T-helper 17 cell (primary cell): ENCODE measurements around the gene PHC3. TPM values are rescaled to one million over a fixed set of nuclear protein-coding genes. Genes with fewer than 3 reads are reported as not detected.
A peak's percentile ranks its signal among the peaks of the same experiment; 100 is the strongest.

ENCODE experiments used
- ATAC-seq: fragments of 150-1000 bp; cut with Tn5 transposase; 2 replicates; pipeline ENCODE4 v1.10.0; 2021; ENCODE audit warnings: mild to moderate bottlenecking, moderate library complexity
- DNase-seq, 3 donors: peaks; one replicate each; pipeline versions ENCODE4 v3.0.0 to v3.0.0-alpha.2; 2020 to 2021
- H3K9me3 ChIP-seq: one replicate; pipeline ENCODE4 v1.7.0; 2013; ENCODE audit warnings: low read length, mild to moderate bottlenecking; ENCODE audit not compliant: control insufficient read depth, poor library complexity, severe bottlenecking
- H3K27ac Mint-ChIP-seq: one replicate; pipeline ENCODE4 v1.8.0; 2022; ENCODE audit warnings: mild to moderate bottlenecking, moderate library complexity, mixed read lengths
- H3K27me3 Mint-ChIP-seq: one replicate; pipeline ENCODE4 v1.8.0; 2022; ENCODE audit warnings: mixed read lengths
- H3K36me3 Mint-ChIP-seq: one replicate; pipeline ENCODE4 v1.8.0; 2022; ENCODE audit warnings: low read depth, mixed read lengths
- H3K4me1 Mint-ChIP-seq: one replicate; pipeline ENCODE4 v1.8.0; 2022; ENCODE audit warnings: mild to moderate bottlenecking, mixed read lengths
- H3K4me3 Mint-ChIP-seq: one replicate; pipeline ENCODE4 v1.8.0; 2022; ENCODE audit warnings: mild to moderate bottlenecking, moderate library complexity, mixed read lengths
- total RNA-seq, 4 donors: library from RNA in 2 of 4; stranded (reverse) in 2 of 4; gene quantifications; one replicate each; pipeline ENCODE4 v1.2.3 and lab custom pipeline; 2022 to 2026

Gene PHC3
- total RNA-seq, 2 donors from 2014 or later = 124 to 134 TPM

- Mint-ChIP-seq H3K4me3 (no peak overlapping the region), H3K27me3 (no peaks in the 10 kb centered on the region), H3K36me3 (no peaks in the 10 kb centered on the region), H3K4me1 (no peaks in the 10 kb centered on the region), H3K27ac (no peak overlapping the region)
- DNase-seq (no peak), ATAC-seq (no peak)
- no peaks in the 10 kb centered on the region for H3K9me3 ChIP-seq
These were observed 104.2 kb downstream of the PHC3 start for GRCh38 chr3:170077361-170077760.

- Mint-ChIP-seq H3K27me3 (no peaks in the 10 kb centered on the region), H3K4me3 (no peak overlapping the region), H3K4me1 (no peaks in the 10 kb centered on the region), H3K36me3 (no peaks in the 10 kb centered on the region), H3K27ac (no peak overlapping the region)
- H3K9me3 ChIP-seq = no peaks in the 10 kb centered on the region
- no peak for ATAC-seq
- DNase-seq = no peak
These were observed 104.8 kb downstream of the PHC3 start for GRCh38 chr3:170076715-170077238.

- ATAC-seq (no peak), DNase-seq (no peak)
- Mint-ChIP-seq H3K36me3 (no peaks in the 10 kb centered on the region), H3K27ac (no peak overlapping the region), H3K4me3 (no peak overlapping the region), H3K27me3 (no peaks in the 10 kb centered on the region), H3K4me1 (no peaks in the 10 kb centered on the region)
- H3K9me3 ChIP-seq = no peaks in the 10 kb centered on the region
These were observed 106.0 kb downstream of the PHC3 start for GRCh38 chr3:170075441-170076091.

GRCh38 chr3:170064108-170064507 is 117.4 kb downstream of the PHC3 start:
- DNase-seq (no peak), ATAC-seq (no peak)
- H3K36me3 Mint-ChIP-seq = no peaks in the 10 kb centered on the region
- H3K27me3 Mint-ChIP-seq = no peaks in the 10 kb centered on the region
- H3K27ac Mint-ChIP-seq = no peak overlapping the region
- no peaks in the 10 kb centered on the region for H3K9me3 ChIP-seq
- H3K4me3 Mint-ChIP-seq = no peak overlapping the region
- peaks cover 5% of the 10 kb centered on the region for H3K4me1 Mint-ChIP-seq

- Mint-ChIP-seq H3K36me3 (no peaks in the 10 kb centered on the region), H3K4me1 (peaks cover 5% of the 10 kb centered on the region), H3K4me3 (peak overlapping the region; percentile 28), H3K27ac (no peak overlapping the region), H3K27me3 (no peaks in the 10 kb centered on the region)
- DNase-seq (no peak), ATAC-seq (no peak)
- H3K9me3 ChIP-seq = no peaks in the 10 kb centered on the region
These were observed 117.8 kb downstream of the PHC3 start for GRCh38 chr3:170063691-170064090.

GRCh38 chr3:170062769-170063168 is 118.8 kb downstream of the PHC3 start:
- ATAC-seq = no peak
- no peak overlapping the region for H3K4me3 Mint-ChIP-seq
- H3K27me3 Mint-ChIP-seq = no peaks in the 10 kb centered on the region
- peaks cover 12% of the 10 kb centered on the region for H3K4me1 Mint-ChIP-seq
- no peaks in the 10 kb centered on the region for H3K36me3 Mint-ChIP-seq
- no peaks in the 10 kb centered on the region for H3K9me3 ChIP-seq
- no peak overlapping the region for H3K27ac Mint-ChIP-seq
- DNase-seq = no peak

GRCh38 chr3:170062068-170062467 is 119.5 kb downstream of the PHC3 start:
- H3K4me1 Mint-ChIP-seq = peaks cover 19% of the 10 kb centered on the region
- ATAC-seq (no peak), DNase-seq (no peak)
- no peak overlapping the region for H3K4me3 Mint-ChIP-seq
- no peaks in the 10 kb centered on the region for H3K36me3 Mint-ChIP-seq
- H3K27me3 Mint-ChIP-seq = no peaks in the 10 kb centered on the region
- H3K27ac Mint-ChIP-seq = no peak overlapping the region
- H3K9me3 ChIP-seq = no peaks in the 10 kb centered on the region

- no peak for ATAC-seq
- H3K4me3 Mint-ChIP-seq = no peak overlapping the region
- no peak for DNase-seq
- H3K36me3 Mint-ChIP-seq = no peaks in the 10 kb centered on the region
- H3K9me3 ChIP-seq = no peaks in the 10 kb centered on the region
- peaks cover 22% of the 10 kb centered on the region for H3K4me1 Mint-ChIP-seq
- H3K27me3 Mint-ChIP-seq = no peaks in the 10 kb centered on the region
- H3K27ac Mint-ChIP-seq = no peak overlapping the region
These were observed 122.1 kb downstream of the PHC3 start for GRCh38 chr3:170059447-170059846.

GRCh38 chr3:170058127-170058526 is 123.4 kb downstream of the PHC3 start:
- Mint-ChIP-seq H3K27ac (no peak overlapping the region), H3K4me3 (no peak overlapping the region)

GRCh38 chr3:170057550-170057949 is 124.0 kb downstream of the PHC3 start:
- no peak for ATAC-seq
- Mint-ChIP-seq H3K4me1 (peaks cover 23% of the 10 kb centered on the region), H3K27me3 (no peaks in the 10 kb centered on the region), H3K36me3 (no peaks in the 10 kb centered on the region), H3K4me3 (peak overlapping the region; percentile 43), H3K27ac (no peak overlapping the region)
- no peaks in the 10 kb centered on the region for H3K9me3 ChIP-seq
- DNase-seq = no peak

More at GRCh38 chr3:170058127-170058526, 123.4 kb downstream of the PHC3 start:
- Mint-ChIP-seq H3K36me3 (no peaks in the 10 kb centered on the region), H3K4me1 (peaks cover 23% of the 10 kb centered on the region), H3K27me3 (no peaks in the 10 kb centered on the region)
- ATAC-seq (no peak), DNase-seq (no peak)
- H3K9me3 ChIP-seq = no peaks in the 10 kb centered on the region

GRCh38 chr3:170056710-170057454 is 124.7 kb downstream of the PHC3 start:
- H3K36me3 Mint-ChIP-seq = no peaks in the 10 kb centered on the region
- peaks cover 23% of the 10 kb centered on the region for H3K4me1 Mint-ChIP-seq
- DNase-seq (no peak), ATAC-seq (no peak)
- H3K9me3 ChIP-seq = no peaks in the 10 kb centered on the region
- no peaks in the 10 kb centered on the region for H3K27me3 Mint-ChIP-seq
- no peak overlapping the region for H3K27ac Mint-ChIP-seq
- peak overlapping the region; percentile 43 for H3K4me3 Mint-ChIP-seq

- Mint-ChIP-seq H3K36me3 (no peaks in the 10 kb centered on the region), H3K27ac (no peak overlapping the region)
- no peak for ATAC-seq
These were observed 126.3 kb downstream of the PHC3 start for GRCh38 chr3:170055209-170055608.

GRCh38 chr3:170054204-170054603 is 127.3 kb downstream of the PHC3 start:
- peaks cover 20% of the 10 kb centered on the region for H3K4me1 Mint-ChIP-seq
- H3K9me3 ChIP-seq = no peaks in the 10 kb centered on the region
- H3K27ac Mint-ChIP-seq = no peak overlapping the region
- DNase-seq = no peak
- no peaks in the 10 kb centered on the region for H3K27me3 Mint-ChIP-seq
- H3K4me3 Mint-ChIP-seq = no peak overlapping the region
- ATAC-seq = peak; percentile 44
- H3K36me3 Mint-ChIP-seq = no peaks in the 10 kb centered on the region

More at GRCh38 chr3:170055209-170055608, 126.3 kb downstream of the PHC3 start:
- DNase-seq = no peak
- no peaks in the 10 kb centered on the region for H3K27me3 Mint-ChIP-seq
- H3K9me3 ChIP-seq = no peaks in the 10 kb centered on the region
- no peak overlapping the region for H3K4me3 Mint-ChIP-seq
- H3K4me1 Mint-ChIP-seq = peaks cover 23% of the 10 kb centered on the region
